PC-3 (cell line): ENCODE measurements around the gene UGT1A8. TPM values are rescaled to one million over a fixed set of nuclear protein-coding genes. Genes with fewer than 3 reads are reported as not detected.
"Not testable (repeated sequence)": the region's sequence is repeated elsewhere in the genome, so short reads cannot be mapped to it uniquely, and the experiment has no call there.

Source experiments
- ATAC-seq: fragments of 200-7000 bp; cut with Tn5 transposase; 2 replicates; pipeline ENCODE4 v1.9.1; 2020; ENCODE audit warnings: mild to moderate bottlenecking, moderate library complexity
- BruUV-seq: library from RNA; stranded (reverse); fragments of 400-500 nt; replicated peaks from 2 replicates; lab custom pipeline; 2021; lab: Mats Ljungman, UMichigan
- CTCF ChIA-PET: fragments of 300-600 bp; sonication (Branson Sonifier 250); formaldehyde crosslinking; loops from one replicate; lab custom pipeline; 2022; ENCODE audit warnings: antibody characterized with exemption; lab: Charles Lee
- POLR2A ChIA-PET: fragments of 300-600 bp; sonication (Branson Sonifier 250); formaldehyde crosslinking; loops from one replicate; lab custom pipeline; 2022; ENCODE audit warnings: antibody characterized with exemption; ENCODE audit not compliant: unreplicated experiment; lab: Charles Lee
- DNase-seq: peaks from one replicate; pipeline ENCODE4 v3.0.0-alpha.2; 2015
- H2AFZ ChIP-seq: fragments of 300-600 bp; sonication (generic); 2 replicates; pipeline ENCODE4 v1.6.0; 2016; ENCODE audit warnings: antibody characterized with exemption, low read length
- H3F3A ChIP-seq: fragments of 300-600 bp; sonication (generic); one replicate; pipeline ENCODE4 v1.6.0; 2017; ENCODE audit warnings: antibody characterized with exemption, low read length, control low read depth, mild to moderate bottlenecking; ENCODE audit not compliant: unreplicated experiment
- H3K27ac ChIP-seq: fragments of 300-600 bp; sonication (generic); 2 replicates; pipeline ENCODE4 v1.5.1; 2016; ENCODE audit warnings: mild to moderate bottlenecking, low read length
- H3K27me3 ChIP-seq: fragments of 300-600 bp; sonication (generic); 2 replicates; pipeline ENCODE4 v1.6.1; 2016; ENCODE audit warnings: low read length, mixed read lengths
- H3K36me3 ChIP-seq: fragments of 300-600 bp; sonication (generic); 2 replicates; pipeline ENCODE4 v1.6.1; 2016; ENCODE audit warnings: low read depth, mixed run types, low read length, mixed read lengths
- H3K4me1 ChIP-seq: fragments of 300-600 bp; sonication (generic); 2 replicates; pipeline ENCODE4 v1.5.1; 2016; ENCODE audit warnings: low read length; ENCODE audit not compliant: insufficient read depth
- H3K4me2 ChIP-seq: fragments of 300-600 bp; sonication (generic); 2 replicates; pipeline ENCODE4 v1.6.0; 2016; ENCODE audit warnings: low read length
- H3K4me3 ChIP-seq: fragments of 300-600 bp; sonication (generic); 2 replicates; pipeline ENCODE4 v1.5.1; 2016; ENCODE audit warnings: mild to moderate bottlenecking, low read length, mixed read lengths
- H3K79me2 ChIP-seq: fragments of 300-600 bp; sonication (generic); 2 replicates; pipeline ENCODE4 v1.6.1; 2017; ENCODE audit warnings: low read length, mixed read lengths
- H3K9ac ChIP-seq: fragments of 300-600 bp; sonication (generic); 2 replicates; pipeline ENCODE4 v1.6.0; 2016; ENCODE audit warnings: mild to moderate bottlenecking, low read length
- H3K9me2 ChIP-seq: fragments of 300-600 bp; sonication (generic); replicated peaks from 2 replicates; pipeline ENCODE4 v1.6.1; 2016; ENCODE audit warnings: mixed run types, low read length, mixed read lengths
- H3K9me3 ChIP-seq: fragments of 300-600 bp; sonication (generic); 2 replicates; pipeline ENCODE4 v1.6.1; 2016; ENCODE audit warnings: low read length, mixed read lengths
- H4K20me1 ChIP-seq: fragments of 300-600 bp; sonication (generic); 2 replicates; pipeline ENCODE4 v1.6.1; 2016; ENCODE audit warnings: low read length, mixed read lengths
- EZH2 ChIP-seq: fragments of 300-600 bp; sonication (generic); IDR thresholded peaks from one replicate; pipeline ENCODE4 v1.6.1; 2017; ENCODE audit warnings: antibody characterized with exemption, mild to moderate bottlenecking, low read length; ENCODE audit not compliant: unreplicated experiment
- EZH2phosphoT487 ChIP-seq: fragments of 300-600 bp; sonication (generic); IDR thresholded peaks from 2 replicates; pipeline ENCODE4 v1.6.1; 2018; ENCODE audit warnings: mild to moderate bottlenecking, antibody characterized with exemption, low read length, borderline replicate concordance
- intact Hi-C: fragments of 100-400 bp; cut with micrococcal nuclease; formaldehyde crosslinking; loops from 2 replicates; pipeline ENCODE4 v1.9.0; 2023
- total RNA-seq: library from RNA; depleted of rRNA; stranded (reverse); fragments of >200 nt; gene quantifications from 2 replicates; pipeline ENCODE4 v1.2.3, GENCODE V29; 2014
- TF ChIP-seq, protein P1 (sequence below): fragments of 300-600 bp; sonication (generic); conservative IDR thresholded peaks from 2 replicates; pipeline ENCODE4 v1.5.1; 2017; ENCODE audit warnings: antibody characterized with exemption, low read depth, mild to moderate bottlenecking, low read length

UGT1A8 gene
- total RNA-seq, 1 experiment from 2014 or later, result not detected

DNA sequence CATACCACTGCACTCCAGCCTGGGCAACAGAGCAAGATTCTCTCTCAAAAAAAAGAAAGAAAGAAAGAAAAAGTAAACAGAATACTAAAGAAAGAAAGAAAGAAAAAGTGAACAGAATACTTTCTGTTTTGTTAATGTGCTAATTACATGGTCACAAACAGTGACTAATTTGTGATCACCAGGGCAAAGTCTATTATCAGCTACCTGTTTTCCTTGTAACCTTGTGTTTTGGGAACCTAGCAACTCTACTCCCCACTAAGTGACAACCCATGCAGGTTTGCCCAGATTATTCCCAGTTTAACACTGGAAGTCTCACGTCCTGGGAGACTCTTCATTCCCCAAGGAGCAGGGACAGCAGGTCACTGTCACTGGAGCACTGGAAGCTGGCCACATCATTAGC, 37.6 kb downstream of the UGT1A8 start:
- no peaks in the 10 kb centered on the region for H3K27me3 ChIP-seq
- H3K9ac ChIP-seq, result no peak overlapping the region
- no peak overlapping the region for H3K4me2 ChIP-seq
- no peaks in the 10 kb centered on the region for H3K9me2 ChIP-seq
- no peak overlapping the region for H2AFZ ChIP-seq
- ChIA-PET POLR2A (no interaction called here), CTCF (no interaction called here)
- H4K20me1 ChIP-seq, result no peaks in the 10 kb centered on the region
- no TSS peak for BruUV-seq
- H3K4me1 ChIP-seq, result no peaks in the 10 kb centered on the region
- H3K36me3 ChIP-seq, result no peaks in the 10 kb centered on the region
- no peaks in the 10 kb centered on the region for H3K79me2 ChIP-seq
- no peak for DNase-seq
- H3K9me3 ChIP-seq, result no peaks in the 10 kb centered on the region
- H3K27ac ChIP-seq, result no peak overlapping the region
- TF ChIP-seq, protein P1, sequence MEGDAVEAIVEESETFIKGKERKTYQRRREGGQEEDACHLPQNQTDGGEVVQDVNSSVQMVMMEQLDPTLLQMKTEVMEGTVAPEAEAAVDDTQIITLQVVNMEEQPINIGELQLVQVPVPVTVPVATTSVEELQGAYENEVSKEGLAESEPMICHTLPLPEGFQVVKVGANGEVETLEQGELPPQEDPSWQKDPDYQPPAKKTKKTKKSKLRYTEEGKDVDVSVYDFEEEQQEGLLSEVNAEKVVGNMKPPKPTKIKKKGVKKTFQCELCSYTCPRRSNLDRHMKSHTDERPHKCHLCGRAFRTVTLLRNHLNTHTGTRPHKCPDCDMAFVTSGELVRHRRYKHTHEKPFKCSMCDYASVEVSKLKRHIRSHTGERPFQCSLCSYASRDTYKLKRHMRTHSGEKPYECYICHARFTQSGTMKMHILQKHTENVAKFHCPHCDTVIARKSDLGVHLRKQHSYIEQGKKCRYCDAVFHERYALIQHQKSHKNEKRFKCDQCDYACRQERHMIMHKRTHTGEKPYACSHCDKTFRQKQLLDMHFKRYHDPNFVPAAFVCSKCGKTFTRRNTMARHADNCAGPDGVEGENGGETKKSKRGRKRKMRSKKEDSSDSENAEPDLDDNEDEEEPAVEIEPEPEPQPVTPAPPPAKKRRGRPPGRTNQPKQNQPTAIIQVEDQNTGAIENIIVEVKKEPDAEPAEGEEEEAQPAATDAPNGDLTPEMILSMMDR, result no peak
- TF ChIP-seq EZH2, result no peak
- TF ChIP-seq EZH2phosphoT487, result no peak
- ATAC-seq, result no peak
- no peaks in the 10 kb centered on the region for H3F3A ChIP-seq
- no peak overlapping the region for H3K4me3 ChIP-seq
- intact Hi-C loops, result no loop called here

DNA sequence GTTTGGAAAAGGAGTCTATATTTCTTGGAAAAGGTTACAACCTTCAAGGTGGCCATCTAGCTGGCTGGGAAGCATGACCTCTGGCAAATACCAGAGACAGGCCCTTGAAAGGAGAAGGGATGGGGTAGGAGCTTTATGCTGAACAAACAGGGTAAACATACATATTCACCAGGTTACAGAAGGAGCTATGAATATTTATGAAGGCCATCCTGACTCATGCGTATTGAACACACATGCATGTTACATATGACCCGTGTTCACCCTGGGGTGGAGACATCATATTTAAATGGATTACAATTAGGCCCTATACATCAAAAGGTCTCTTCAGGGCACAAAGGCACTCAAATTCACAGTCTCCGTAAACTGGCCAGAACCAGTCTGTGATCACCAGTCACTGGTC, 38.5 kb downstream of the UGT1A8 start:
- H3K4me2 ChIP-seq, intact Hi-C loops, H3K9ac ChIP-seq, H3K36me3 ChIP-seq, H3K79me2 ChIP-seq, H2AFZ ChIP-seq, CTCF ChIA-PET, H3F3A ChIP-seq, H3K27ac ChIP-seq, POLR2A ChIA-PET, BruUV-seq, H3K9me3 ChIP-seq, H4K20me1 ChIP-seq, H3K9me2 ChIP-seq, H3K27me3 ChIP-seq, H3K4me3 ChIP-seq, ATAC-seq, H3K4me1 ChIP-seq, DNase-seq: not testable (repeated sequence)

DNA sequence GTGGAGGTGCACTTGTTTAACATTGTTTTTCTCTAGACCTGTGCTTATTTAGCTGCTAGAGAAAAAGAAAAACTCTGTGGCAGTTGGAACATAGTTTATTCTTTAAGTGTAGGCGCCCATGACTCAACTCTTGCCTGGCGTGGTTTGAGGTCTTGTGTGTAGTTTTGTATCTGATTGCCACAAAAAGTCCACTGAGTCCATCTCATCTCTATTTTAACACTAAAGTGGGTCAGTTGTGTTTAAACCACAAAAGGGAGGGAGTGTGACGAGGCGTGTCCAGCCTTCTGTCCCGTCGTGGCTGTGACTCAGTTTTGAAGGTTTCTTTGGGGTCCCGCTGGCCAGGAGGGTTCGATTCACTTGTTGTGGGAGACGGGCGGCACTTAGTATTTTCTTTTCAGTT, 39.0 kb downstream of the UGT1A8 start:
- no TSS peak for BruUV-seq
- intact Hi-C loops, result no loop called here

More for the DNA sequence above, 39.0 kb downstream of the UGT1A8 start:
- no peaks in the 10 kb centered on the region for H3K9me3 ChIP-seq
- ChIA-PET CTCF (no interaction called here), POLR2A (no interaction called here)
- no peaks in the 10 kb centered on the region for H3K79me2 ChIP-seq
- ATAC-seq (no peak), DNase-seq (no peak)
- no peaks in the 10 kb centered on the region for H3K27me3 ChIP-seq
- H4K20me1 ChIP-seq, result no peaks in the 10 kb centered on the region
- H2AFZ ChIP-seq, result no peak overlapping the region
- TF ChIP-seq, protein P1, result no peak
- TF ChIP-seq EZH2phosphoT487 (no peak), EZH2 (no peak)
- no peaks in the 10 kb centered on the region for H3K4me1 ChIP-seq
- H3K36me3 ChIP-seq, result no peaks in the 10 kb centered on the region
- H3K4me3 ChIP-seq, result no peak overlapping the region
- no peak overlapping the region for H3K4me2 ChIP-seq
- no peaks in the 10 kb centered on the region for H3K9me2 ChIP-seq
- H3F3A ChIP-seq, result no peaks in the 10 kb centered on the region
- H3K27ac ChIP-seq, result no peak overlapping the region
- no peak overlapping the region for H3K9ac ChIP-seq
